Bronchial epithelial cell (primary cell): ENCODE data around the gene SIAE. TPM values are rescaled to one million over a fixed set of nuclear protein-coding genes. Genes with fewer than 3 reads are reported as not detected.

Experiments used
- DNase-seq: peaks from one replicate; pipeline ENCODE4 v3.0.0-alpha.2; 2010; ENCODE audit warnings: low read depth
- FAIRE-seq: peaks from 2 replicates; lab custom pipeline; 2011; peaks lifted over from hg19 to GRCh38; lab: Jason Lieb, UNC
- H3K27me3 ChIP-seq: 2 replicates; pipeline ENCODE4 v1.5.1; 2011; ENCODE audit warnings: low read length; ENCODE audit not compliant: control insufficient read depth, insufficient read depth
- H3K36me3 ChIP-seq: 2 replicates; pipeline ENCODE4 v1.5.1; 2011; ENCODE audit warnings: low read length; ENCODE audit not compliant: control insufficient read depth, insufficient read depth
- H3K4me3 ChIP-seq: 2 replicates; pipeline ENCODE4 v1.5.1; 2011; ENCODE audit warnings: mild to moderate bottlenecking, low read depth, low read length, control low read depth
- CTCF ChIP-seq: IDR thresholded peaks from 2 replicates; pipeline ENCODE4 v1.5.1; 2011; ENCODE audit warnings: mild to moderate bottlenecking, moderate library complexity, low read length, control low read depth, inconsistent platforms; ENCODE audit not compliant: insufficient read depth, severe bottlenecking
- total RNA-seq: library from RNA; depleted of rRNA; stranded (reverse); fragments of >200 nt; gene quantifications from 2 replicates; pipeline ENCODE4 v1.2.1, GENCODE V29; 2014

The SIAE gene
- total RNA-seq, 1 donor from 2014 or later = 9.0 TPM

GRCh38 chr11:124643042-124643604 is 30.4 kb downstream of the SIAE start:
- Histone ChIP-seq H3K36me3 (no peaks in the 10 kb centered on the region), H3K4me3 (no peak overlapping the region), H3K27me3 (no peaks in the 10 kb centered on the region)
- FAIRE-seq (no peak), DNase-seq (no peak)
- no peak for TF ChIP-seq CTCF

DNA sequence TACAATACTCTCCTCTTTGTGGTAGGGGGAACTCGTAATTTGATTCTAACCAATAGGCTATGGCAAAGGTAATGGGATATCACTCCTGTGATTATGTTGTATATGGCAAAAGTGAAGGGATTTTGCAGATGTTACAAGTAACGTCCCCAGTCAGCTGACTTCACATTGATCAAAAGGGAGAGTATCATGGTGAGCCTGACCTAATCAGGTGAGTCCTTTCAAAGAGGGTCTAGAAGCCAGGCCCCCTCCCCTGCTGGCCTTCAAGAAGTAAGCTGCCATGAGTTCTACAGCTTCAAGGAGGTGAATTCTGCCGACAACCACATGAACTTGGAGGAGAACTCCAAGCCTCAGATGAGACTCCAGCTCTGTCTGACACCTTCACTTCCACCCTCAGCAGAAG is 30.9 kb downstream of the SIAE start:
- TF ChIP-seq CTCF = no peak
- FAIRE-seq (no peak), DNase-seq (no peak)
- Histone ChIP-seq H3K36me3 (no peaks in the 10 kb centered on the region), H3K27me3 (no peaks in the 10 kb centered on the region), H3K4me3 (no peak overlapping the region)

DNA sequence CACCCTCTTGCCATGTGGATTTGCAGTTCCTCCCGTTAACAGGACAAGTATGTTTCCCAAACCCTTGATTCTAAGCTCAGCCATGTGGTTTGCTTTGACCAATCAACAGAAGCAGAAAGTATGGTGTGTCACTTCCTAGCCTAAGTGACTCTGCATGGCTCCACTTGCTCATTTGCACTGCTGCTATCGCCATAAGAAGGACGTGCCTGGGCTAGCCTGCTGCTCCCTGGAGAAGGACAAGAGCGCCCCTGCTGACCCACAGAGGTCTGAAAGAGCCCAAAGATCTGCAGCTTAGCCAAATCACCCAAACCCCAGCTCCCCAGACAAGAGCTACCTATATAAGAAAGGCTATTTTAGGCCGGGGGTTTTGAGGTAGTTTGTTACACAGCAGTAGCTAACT is 32.9 kb downstream of the SIAE start:
- Histone ChIP-seq H3K27me3 (no peaks in the 10 kb centered on the region), H3K36me3 (no peaks in the 10 kb centered on the region), H3K4me3 (no peak overlapping the region)
- FAIRE-seq = no peak
- peak; percentile 58 for DNase-seq
- no peak for TF ChIP-seq CTCF

GRCh38 chr11:124639186-124639585 is 34.4 kb downstream of the SIAE start:
- Histone ChIP-seq H3K36me3 (no peaks in the 10 kb centered on the region), H3K27me3 (no peaks in the 10 kb centered on the region), H3K4me3 (no peak overlapping the region)
- FAIRE-seq (no peak), DNase-seq (no peak)
- TF ChIP-seq CTCF = no peak

GRCh38 chr11:124638500-124638899 is 35.0 kb downstream of the SIAE start:
- no peak for FAIRE-seq
- Histone ChIP-seq H3K4me3 (no peak overlapping the region), H3K36me3 (no peaks in the 10 kb centered on the region), H3K27me3 (no peaks in the 10 kb centered on the region)
- TF ChIP-seq CTCF = no peak
- no peak for DNase-seq

- Histone ChIP-seq H3K36me3 (peaks cover 12% of the 10 kb centered on the region), H3K27me3 (no peaks in the 10 kb centered on the region), H3K4me3 (no peak overlapping the region)
- FAIRE-seq (no peak), DNase-seq (no peak)
- TF ChIP-seq CTCF = no peak
Observed at GRCh38 chr11:124635932-124636331, 37.6 kb downstream of the SIAE start.
